ENCODE results near the gene LMO1.

DNA sequence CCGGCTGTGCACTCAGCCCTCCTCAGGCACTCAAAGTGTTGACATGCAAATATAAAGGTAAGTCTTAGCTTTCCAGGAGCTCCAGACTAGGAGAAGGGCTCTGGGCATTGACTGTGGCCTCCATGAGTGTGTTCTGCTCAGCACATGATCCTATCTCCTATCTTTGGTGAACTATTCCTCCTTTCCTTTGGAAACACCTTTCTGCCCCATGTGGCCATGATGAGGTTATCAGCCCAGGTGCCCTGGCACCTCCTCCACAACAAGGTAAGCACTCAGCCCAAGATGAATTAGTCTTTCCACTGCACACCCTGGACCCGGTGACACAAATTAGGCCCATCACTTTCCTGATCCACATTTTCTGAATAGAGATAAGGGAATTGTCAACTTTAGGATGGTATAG lies 37.9 kb upstream of the LMO1 start:
- TF ChIP-seq MAFF (IDR thresholded peaks at IDR 0.05; ENCODE audit: low read length) (no peak), RAD21 (CRISPR knock-in tag; conservative IDR thresholded peaks at IDR 0.05 in 1 of 2, IDR thresholded peaks at IDR 0.05 in 1 of 2) (no peak), POLR2A (conservative IDR thresholded peaks at IDR 0.05) (no peak), ZNF384 (IDR thresholded peaks at IDR 0.05; ENCODE audit: low read depth, low read length) (no peak), TAF1 (IDR thresholded peaks at IDR 0.05; ENCODE audit: control insufficient read depth, extremely low read depth, insufficient read depth, low read length, severe bottlenecking) (no peak), ZNF253 (CRISPR knock-in tag; conservative IDR thresholded peaks at IDR 0.05) (no peak), ZNF133 (CRISPR knock-in tag; IDR thresholded peaks at IDR 0.05) (no peak), GABPB1 (CRISPR knock-in tag; IDR thresholded peaks at IDR 0.05) (no peak), HNRNPL (IDR thresholded peaks at IDR 0.05; ENCODE audit: low read depth, low read length) (no peak), CREB1 (IDR thresholded peaks at IDR 0.05) (no peak), CREB1 (CRISPR knock-in tag; IDR thresholded peaks at IDR 0.05) (no peak), CC2D1A (IDR thresholded peaks at IDR 0.05) (no peak)
- TF ChIP-seq, protein P1, sequence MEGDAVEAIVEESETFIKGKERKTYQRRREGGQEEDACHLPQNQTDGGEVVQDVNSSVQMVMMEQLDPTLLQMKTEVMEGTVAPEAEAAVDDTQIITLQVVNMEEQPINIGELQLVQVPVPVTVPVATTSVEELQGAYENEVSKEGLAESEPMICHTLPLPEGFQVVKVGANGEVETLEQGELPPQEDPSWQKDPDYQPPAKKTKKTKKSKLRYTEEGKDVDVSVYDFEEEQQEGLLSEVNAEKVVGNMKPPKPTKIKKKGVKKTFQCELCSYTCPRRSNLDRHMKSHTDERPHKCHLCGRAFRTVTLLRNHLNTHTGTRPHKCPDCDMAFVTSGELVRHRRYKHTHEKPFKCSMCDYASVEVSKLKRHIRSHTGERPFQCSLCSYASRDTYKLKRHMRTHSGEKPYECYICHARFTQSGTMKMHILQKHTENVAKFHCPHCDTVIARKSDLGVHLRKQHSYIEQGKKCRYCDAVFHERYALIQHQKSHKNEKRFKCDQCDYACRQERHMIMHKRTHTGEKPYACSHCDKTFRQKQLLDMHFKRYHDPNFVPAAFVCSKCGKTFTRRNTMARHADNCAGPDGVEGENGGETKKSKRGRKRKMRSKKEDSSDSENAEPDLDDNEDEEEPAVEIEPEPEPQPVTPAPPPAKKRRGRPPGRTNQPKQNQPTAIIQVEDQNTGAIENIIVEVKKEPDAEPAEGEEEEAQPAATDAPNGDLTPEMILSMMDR (IDR thresholded peaks at IDR 0.05 in 2 of 3, conservative IDR thresholded peaks at IDR 0.05 in 1 of 3; ENCODE audit: insufficient read depth in 2 of 3, low read depth in 1 of 3, low read length in 3 of 3) = no peak
- TF ChIP-seq, protein P2, sequence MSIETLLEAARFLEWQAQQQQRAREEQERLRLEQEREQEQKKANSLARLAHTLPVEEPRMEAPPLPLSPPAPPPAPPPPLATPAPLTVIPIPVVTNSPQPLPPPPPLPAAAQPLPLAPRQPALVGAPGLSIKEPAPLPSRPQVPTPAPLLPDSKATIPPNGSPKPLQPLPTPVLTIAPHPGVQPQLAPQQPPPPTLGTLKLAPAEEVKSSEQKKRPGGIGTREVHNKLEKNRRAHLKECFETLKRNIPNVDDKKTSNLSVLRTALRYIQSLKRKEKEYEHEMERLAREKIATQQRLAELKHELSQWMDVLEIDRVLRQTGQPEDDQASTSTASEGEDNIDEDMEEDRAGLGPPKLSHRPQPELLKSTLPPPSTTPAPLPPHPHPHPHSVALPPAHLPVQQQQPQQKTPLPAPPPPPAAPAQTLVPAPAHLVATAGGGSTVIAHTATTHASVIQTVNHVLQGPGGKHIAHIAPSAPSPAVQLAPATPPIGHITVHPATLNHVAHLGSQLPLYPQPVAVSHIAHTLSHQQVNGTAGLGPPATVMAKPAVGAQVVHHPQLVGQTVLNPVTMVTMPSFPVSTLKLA (conservative IDR thresholded peaks at IDR 0.05) = no peak
